Vagina (tissue), 2 donors: Measurements from ENCODE around the gene CXCL16. TPM values are rescaled to one million over a fixed set of nuclear protein-coding genes. Genes with fewer than 3 reads are reported as not detected.

Experiments used
- DNase-seq, 2 donors: peaks; one replicate each; pipeline ENCODE4 v3.0.0-alpha.2; 2017; ENCODE audit errors: extremely low spot score in 2 of 2
- H3K27ac ChIP-seq: fragments of 200-600 bp; sonication (generic); one replicate; pipeline ENCODE4 v1.5.1; 2019
- H3K27me3 ChIP-seq: fragments of 200-600 bp; sonication (generic); one replicate; pipeline ENCODE4 v1.5.1; 2019
- H3K36me3 ChIP-seq, 2 donors: fragments of 200-600 bp; sonication (generic); one replicate each; pipeline ENCODE4 v1.5.1; 2017 to 2019
- H3K4me1 ChIP-seq: fragments of 200-600 bp; sonication (generic); one replicate; pipeline ENCODE4 v1.5.1; 2019
- H3K4me3 ChIP-seq, 2 donors: fragments of 200-600 bp; sonication (generic); 1 replicate in 1 of 2; 2 replicates in 1 of 2; pipeline ENCODE4 v1.5.1; 2016 to 2019
- H3K9me3 ChIP-seq: fragments of 200-600 bp; sonication (generic); one replicate; pipeline ENCODE4 v1.5.1; 2019
- POLR2A ChIP-seq, 2 donors: fragments of 450-650 bp; IDR thresholded peaks; one replicate each; pipeline ENCODE4 v1.6.1; 2017; ENCODE audit warnings: antibody characterized with exemption in 2 of 2, mild to moderate bottlenecking in 2 of 2, moderate library complexity in 2 of 2
- POLR2AphosphoS5 ChIP-seq, 2 donors: sonication (generic); formaldehyde crosslinking; IDR thresholded peaks; one replicate each; pipeline ENCODE4 v1.9.0; 2017; ENCODE audit warnings: antibody characterized with exemption in 2 of 2, mild to moderate bottlenecking in 2 of 2, low read depth in 1 of 2; ENCODE audit not compliant: insufficient read depth in 1 of 2
- intact Hi-C: fragments of 100-400 bp; cut with DNase I; formaldehyde crosslinking; loops from one replicate; pipeline ENCODE4 v1.15.1; 2023
- total RNA-seq: library from RNA; depleted of rRNA; stranded (reverse); fragments of >200 nt; gene quantifications from one replicate; pipeline ENCODE4 v1.2.3, GENCODE V29; 2016
- TF ChIP-seq, protein P1 (sequence below), 3 experiments: fragments of 450-650 bp in 2 of 3; fragments of 200-600 bp in 1 of 3; sonication (generic) in 1 of 3; IDR thresholded peaks; one replicate each; pipeline ENCODE4 v1.5.1; 2017 to 2019; ENCODE audit warnings: antibody characterized with exemption in 3 of 3, mild to moderate bottlenecking in 2 of 3, moderate library complexity in 2 of 3

Gene CXCL16
- total RNA-seq, 1 donor from 2014 or later: 6.4 TPM

DNA sequence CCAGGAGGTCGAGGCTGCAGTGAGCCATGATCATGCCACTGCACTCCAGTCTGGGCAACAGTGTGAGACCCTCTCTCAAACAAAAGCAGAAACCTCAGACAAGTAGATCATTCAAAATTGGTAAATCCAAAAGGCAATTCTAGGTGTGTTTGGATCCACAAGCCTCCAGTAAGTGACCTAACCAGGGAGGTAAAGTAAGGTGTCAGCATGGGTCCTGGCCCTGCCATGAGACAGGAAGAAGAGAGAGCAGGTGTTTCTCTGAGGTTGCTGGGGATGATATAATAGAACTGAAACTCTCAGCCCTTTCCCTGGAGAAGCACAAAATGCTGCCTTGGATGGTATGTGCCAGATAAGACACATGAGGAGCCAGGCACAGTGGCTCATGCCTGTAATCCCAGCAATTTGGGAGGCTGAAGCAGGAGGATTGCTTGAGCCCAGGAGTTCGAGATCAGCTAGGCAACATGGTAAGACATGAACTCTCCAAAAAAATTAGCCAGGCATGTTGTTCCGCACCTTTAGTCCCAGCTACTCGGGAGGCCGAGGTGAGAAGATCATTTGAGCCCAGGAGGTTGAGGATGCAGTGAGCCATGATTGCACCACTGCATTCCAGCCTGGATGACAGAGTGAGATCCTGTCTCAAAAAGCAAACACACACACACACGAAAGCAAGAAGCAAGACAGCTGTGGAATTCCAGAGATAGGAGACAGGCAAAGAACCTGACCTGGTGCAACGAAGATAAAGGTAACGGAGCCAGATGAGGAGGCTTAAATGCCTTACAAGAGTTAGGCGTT is 38.4 kb upstream of the CXCL16 start:
- no peaks in the 10 kb centered on the region for H3K27me3 ChIP-seq
- intact Hi-C loops: no loop called here
- TF ChIP-seq POLR2AphosphoS5 (IDR thresholded peaks at IDR 0.05; ENCODE audit: insufficient read depth in 1 of 2, low read depth in 1 of 2) (no peak), POLR2A (IDR thresholded peaks at IDR 0.05) (no peak)
- TF ChIP-seq, protein P1, sequence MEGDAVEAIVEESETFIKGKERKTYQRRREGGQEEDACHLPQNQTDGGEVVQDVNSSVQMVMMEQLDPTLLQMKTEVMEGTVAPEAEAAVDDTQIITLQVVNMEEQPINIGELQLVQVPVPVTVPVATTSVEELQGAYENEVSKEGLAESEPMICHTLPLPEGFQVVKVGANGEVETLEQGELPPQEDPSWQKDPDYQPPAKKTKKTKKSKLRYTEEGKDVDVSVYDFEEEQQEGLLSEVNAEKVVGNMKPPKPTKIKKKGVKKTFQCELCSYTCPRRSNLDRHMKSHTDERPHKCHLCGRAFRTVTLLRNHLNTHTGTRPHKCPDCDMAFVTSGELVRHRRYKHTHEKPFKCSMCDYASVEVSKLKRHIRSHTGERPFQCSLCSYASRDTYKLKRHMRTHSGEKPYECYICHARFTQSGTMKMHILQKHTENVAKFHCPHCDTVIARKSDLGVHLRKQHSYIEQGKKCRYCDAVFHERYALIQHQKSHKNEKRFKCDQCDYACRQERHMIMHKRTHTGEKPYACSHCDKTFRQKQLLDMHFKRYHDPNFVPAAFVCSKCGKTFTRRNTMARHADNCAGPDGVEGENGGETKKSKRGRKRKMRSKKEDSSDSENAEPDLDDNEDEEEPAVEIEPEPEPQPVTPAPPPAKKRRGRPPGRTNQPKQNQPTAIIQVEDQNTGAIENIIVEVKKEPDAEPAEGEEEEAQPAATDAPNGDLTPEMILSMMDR (IDR thresholded peaks at IDR 0.05): no peak
- H3K4me3 ChIP-seq: no peak overlapping the region
- DNase-seq: no peak
- no peak overlapping the region for H3K27ac ChIP-seq
- H3K9me3 ChIP-seq: no peaks in the 10 kb centered on the region
- H3K36me3 ChIP-seq: no peaks in the 10 kb centered on the region
- H3K4me1 ChIP-seq: no peaks in the 10 kb centered on the region

DNA sequence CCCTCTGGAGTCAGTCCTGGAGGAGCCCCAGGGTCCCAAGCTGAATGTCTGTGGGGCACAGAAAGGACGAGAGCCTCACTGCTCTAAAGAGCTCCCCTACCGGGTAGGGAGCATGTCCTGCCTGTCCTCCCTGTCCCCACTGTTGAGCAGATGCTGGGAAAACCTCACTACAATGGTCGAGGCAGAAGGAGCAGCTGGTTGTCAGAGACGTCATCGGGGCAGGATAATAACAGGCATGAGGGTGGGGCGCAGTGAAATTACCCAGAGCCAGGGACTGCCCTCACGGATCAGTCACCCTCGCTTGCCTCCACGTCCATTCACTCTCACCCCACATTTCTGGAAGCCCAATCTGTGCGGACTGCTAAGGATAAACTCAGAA is 32.5 kb upstream of the CXCL16 start:
- Histone ChIP-seq H3K36me3 (no peaks in the 10 kb centered on the region), H3K27ac (no peak overlapping the region), H3K27me3 (no peaks in the 10 kb centered on the region), H3K4me3 (no peak overlapping the region), H3K9me3 (no peaks in the 10 kb centered on the region), H3K4me1 (no peaks in the 10 kb centered on the region)
- no peak for DNase-seq
- intact Hi-C loops: no loop called here
- TF ChIP-seq, protein P1 (IDR thresholded peaks at IDR 0.05): no peak
- TF ChIP-seq POLR2A (IDR thresholded peaks at IDR 0.05) (no peak), POLR2AphosphoS5 (IDR thresholded peaks at IDR 0.05; ENCODE audit: insufficient read depth in 1 of 2, low read depth in 1 of 2) (no peak)

DNA sequence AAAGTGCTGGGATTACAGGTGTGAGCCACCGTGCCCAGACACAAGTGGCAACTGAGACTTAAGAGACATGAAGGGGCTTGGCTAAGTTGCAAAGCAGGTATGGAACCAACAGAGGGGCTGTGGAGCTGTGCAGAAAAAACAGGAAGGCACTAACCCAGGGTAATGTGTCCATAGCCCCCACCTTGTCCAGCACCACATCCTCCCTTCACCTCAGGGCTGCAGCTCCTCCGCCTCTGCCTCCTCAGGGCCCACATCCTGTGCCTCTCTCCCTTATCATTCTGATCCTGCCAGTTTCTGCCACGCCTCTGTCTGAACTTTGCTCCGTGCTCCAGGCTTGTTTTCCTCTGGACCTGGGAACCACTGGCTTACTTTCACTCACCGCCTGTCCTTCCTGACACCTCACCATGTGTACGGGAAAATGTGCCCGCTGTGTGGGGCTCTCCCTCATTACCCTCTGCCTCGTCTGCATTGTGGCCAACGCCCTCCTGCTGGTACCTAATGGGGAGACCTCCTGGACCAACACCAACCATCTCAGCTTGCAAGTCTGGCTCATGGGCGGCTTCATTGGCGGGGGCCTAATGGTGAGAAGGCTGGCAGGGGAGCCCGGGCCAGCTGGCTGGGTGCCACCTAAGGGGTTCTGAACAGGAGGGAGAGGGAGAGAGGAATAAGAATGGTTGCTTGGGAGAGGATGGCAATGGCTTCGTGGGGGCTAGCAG is 31.9 kb upstream of the CXCL16 start, which contains the start of gene TM4SF5:
TSS of gene TM4SF5 (plus strand) at position 368 of the 716 bp plus-strand sequence. CDS start at position 405, 37 bp downstream.
- intact Hi-C loops: no loop called here

DNA sequence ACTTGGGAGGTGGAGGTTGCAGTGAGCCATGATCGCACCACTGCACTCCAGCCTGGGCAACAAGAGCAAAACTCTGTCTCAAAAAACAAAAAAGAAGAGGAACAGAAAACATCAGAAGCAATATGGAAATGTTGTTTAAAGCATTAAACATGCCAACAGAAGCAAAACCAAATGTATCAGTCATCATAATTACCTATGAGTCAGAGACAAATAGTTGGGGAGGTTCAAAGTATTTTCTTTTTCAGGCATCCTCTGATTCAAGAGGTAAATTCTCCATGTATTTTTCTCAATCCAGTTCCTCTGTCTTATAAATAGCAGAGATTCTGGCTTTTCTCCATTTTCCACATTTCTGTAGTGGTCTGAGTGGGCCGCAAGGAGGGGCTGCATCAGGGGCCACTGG is 29.9 kb upstream of the CXCL16 start:
- Histone ChIP-seq H3K4me1 (no peaks in the 10 kb centered on the region), H3K27ac (no peak overlapping the region), H3K36me3 (no peaks in the 10 kb centered on the region), H3K27me3 (no peaks in the 10 kb centered on the region), H3K4me3 (no peak overlapping the region), H3K9me3 (no peaks in the 10 kb centered on the region)
- intact Hi-C loops: no loop called here
- TF ChIP-seq POLR2A (IDR thresholded peaks at IDR 0.05) (no peak), POLR2AphosphoS5 (IDR thresholded peaks at IDR 0.05; ENCODE audit: insufficient read depth in 1 of 2, low read depth in 1 of 2) (no peak)
- TF ChIP-seq, protein P1 (IDR thresholded peaks at IDR 0.05): no peak
- DNase-seq: no peak

More for the DNA sequence above, 31.9 kb upstream of the CXCL16 start, which contains the start of gene TM4SF5:
- no peak within 1 kb of the TSS for H3K27ac ChIP-seq
- no peaks in the 10 kb centered on the region for H3K9me3 ChIP-seq
- DNase-seq: no peak
- no peaks in the 10 kb centered on the region for H3K36me3 ChIP-seq
- no peak within 1 kb of the TSS for H3K4me3 ChIP-seq
- no peaks in the 10 kb centered on the region for H3K27me3 ChIP-seq
- no peak for TF ChIP-seq POLR2AphosphoS5 (IDR thresholded peaks at IDR 0.05; ENCODE audit: insufficient read depth in 1 of 2, low read depth in 1 of 2)
- H3K4me1 ChIP-seq: no peaks in the 10 kb centered on the region

DNA sequence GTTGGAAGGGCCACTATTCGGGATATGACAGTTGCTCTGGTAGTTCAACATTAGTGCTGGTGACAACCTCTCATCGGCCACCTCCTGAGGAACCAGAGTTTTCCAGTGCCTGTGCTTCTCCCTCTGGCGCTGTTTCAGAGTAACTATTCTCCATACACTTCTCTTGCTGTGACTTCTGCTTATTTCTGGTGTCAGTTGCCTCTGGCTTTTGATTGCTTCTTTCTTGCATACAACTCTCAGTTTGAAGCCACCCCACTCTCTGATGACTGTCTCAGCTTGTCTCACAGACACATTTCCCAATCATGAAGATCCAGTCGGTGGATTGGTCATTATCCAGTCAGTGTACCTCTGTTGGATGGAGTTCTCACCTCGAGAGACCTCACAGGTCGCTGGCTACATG is 28.6 kb upstream of the CXCL16 start:
- Histone ChIP-seq H3K9me3 (no peaks in the 10 kb centered on the region), H3K27me3 (no peaks in the 10 kb centered on the region), H3K4me1 (no peaks in the 10 kb centered on the region), H3K27ac (no peak overlapping the region), H3K4me3 (no peak overlapping the region), H3K36me3 (no peaks in the 10 kb centered on the region)
- TF ChIP-seq POLR2AphosphoS5 (IDR thresholded peaks at IDR 0.05; ENCODE audit: insufficient read depth in 1 of 2, low read depth in 1 of 2) (no peak), POLR2A (IDR thresholded peaks at IDR 0.05) (no peak)
- TF ChIP-seq, protein P1 (IDR thresholded peaks at IDR 0.05): no peak
- intact Hi-C loops: no loop called here
- no peak for DNase-seq
